ENCODE data around the gene EXOSC10.

EXOSC10 gene

GRCh38 chr1:11129649-11130390, 30.2 kb upstream of the EXOSC10 start:
- TF ChIP-seq PRDM6 (tag by site-specific recombination; IDR thresholded peaks at IDR 0.05) (no peak), ZNF202 (tag by site-specific recombination; IDR thresholded peaks at IDR 0.05; ENCODE audit: borderline replicate concordance) (no peak), ZNF529 (tag by site-specific recombination; IDR thresholded peaks at IDR 0.05; ENCODE audit: insufficient replicate concordance) (no peak), ZNF560 (tag by site-specific recombination; IDR thresholded peaks at IDR 0.05; ENCODE audit: borderline replicate concordance) (no peak), ZNF704 (tag by site-specific recombination; IDR thresholded peaks at IDR 0.05) (no peak), IKZF3 (tag by site-specific recombination; IDR thresholded peaks at IDR 0.05) (no peak), ZBTB49 (tag by site-specific recombination; IDR thresholded peaks at IDR 0.05; ENCODE audit: low read depth) (no peak), EGR2 (tag by site-specific recombination; IDR thresholded peaks at IDR 0.05; ENCODE audit: low read depth) (no peak), ZNF18 (tag by site-specific recombination; IDR thresholded peaks at IDR 0.05) (no peak), ZNF26 (tag by site-specific recombination; IDR thresholded peaks at IDR 0.05) (no peak), ZNF777 (tag by site-specific recombination; IDR thresholded peaks at IDR 0.05; ENCODE audit: borderline replicate concordance) (no peak), ZBTB20 (tag by site-specific recombination; IDR thresholded peaks at IDR 0.05) (no peak), ELK4 (IDR thresholded peaks at IDR 0.05; ENCODE audit: borderline replicate concordance, low read depth, low read length) (no peak), ZNF518A (tag by site-specific recombination; conservative IDR thresholded peaks at IDR 0.05; ENCODE audit: low read depth) (no peak), ZNF140 (tag by site-specific recombination; IDR thresholded peaks at IDR 0.05) (no peak)
- CTCF ChIA-PET: no interaction called here
- H3K36me3 ChIP-seq (ENCODE audit: control insufficient read depth in 2 of 2, insufficient read depth in 1 of 2, low read length in 2 of 2): peaks cover 18 to 99% of the 10 kb centered on the region in 2 experiments
- POLR2A ChIA-PET: interaction anchor here (0.6 kb wide), 1 partner anchor 56 kb away, joined by 3 read pairs; no protein-coding TSS in a partner anchor
- no peaks in the 10 kb centered on the region for H3K9me3 ChIP-seq (ENCODE audit: control insufficient read depth, insufficient read depth, low read depth, low read length)
- no peak overlapping the region for H3K27ac ChIP-seq (ENCODE audit: extremely low read depth, low read depth, low read length)
- H3K4me3 ChIP-seq (ENCODE audit: low read depth, low read length): no peak overlapping the region
- H3K4me1 ChIP-seq (ENCODE audit: control insufficient read depth, insufficient read depth, low read length): peaks cover 4% of the 10 kb centered on the region; the same call in 1 of the 2 replicates

Data from HEK293 (cell line).